ENCODE measurements around the gene CT47A7.
"Not testable (repeated sequence)": the region's sequence is repeated elsewhere in the genome, so short reads cannot be mapped to it uniquely, and the experiment has no call there.

Gene CT47A7

GRCh38 chrX:120956500-120956899 lies at the start of gene CT47A7:
CT47A7 (minus strand) TSS chrX:120956600; CDS start chrX:120956345, 255 bp downstream.
- intact Hi-C loops (cut with DNase I); DNase-seq: not testable (repeated sequence)

GRCh38 chrX:121000589-121000988 lies 44.2 kb upstream of the CT47A7 start:
- no peak for DNase-seq
- intact Hi-C loops (cut with DNase I), result no loop called here

GRCh38 chrX:120999413-120999812 lies 43.0 kb upstream of the CT47A7 start:
- intact Hi-C loops (cut with DNase I), result no loop called here
- DNase-seq, result no peak

- intact Hi-C loops (cut with DNase I); DNase-seq: not testable (repeated sequence)
These were observed 29.3 kb upstream of the CT47A7 start, which contains the start of gene CT47A1 for GRCh38 chrX:120985660-120986059. CT47A1 (minus strand) TSS chrX:120985760; CDS start chrX:120985529, 231 bp downstream.

Data from head of caudate nucleus (tissue), 42 donors.